VCaP (cell line): ENCODE measurements around the gene TMEM51.

Experiments used
- H3K27ac ChIP-seq: fragments of 450-650 bp; 2 replicates; pipeline ENCODE4 v1.5.1; 2017
- CTCF ChIP-seq: fragments of 450-650 bp; conservative IDR thresholded peaks from 2 replicates; pipeline ENCODE4 v1.5.1; 2017; ENCODE audit warnings: mild to moderate bottlenecking, moderate library complexity

The TMEM51 gene

GRCh38 chr1:15210651-15211375, 57.3 kb downstream of the TMEM51 start:
- TF ChIP-seq CTCF = no peak
- H3K27ac ChIP-seq = no peak overlapping the region

GRCh38 chr1:15211424-15211823, 57.9 kb downstream of the TMEM51 start:
- TF ChIP-seq CTCF = no peak
- no peak overlapping the region for H3K27ac ChIP-seq

GRCh38 chr1:15212216-15212953, 58.8 kb downstream of the TMEM51 start:
- H3K27ac ChIP-seq = no peak overlapping the region
- no peak for TF ChIP-seq CTCF

GRCh38 chr1:15212954-15213291, 59.4 kb downstream of the TMEM51 start:
- no peak overlapping the region for H3K27ac ChIP-seq
- no peak for TF ChIP-seq CTCF

GRCh38 chr1:15213341-15213821, 59.8 kb downstream of the TMEM51 start:
- no peak for TF ChIP-seq CTCF
- no peak overlapping the region for H3K27ac ChIP-seq

- H3K27ac ChIP-seq = no peak overlapping the region
- no peak for TF ChIP-seq CTCF
Measured at GRCh38 chr1:15214527-15214926, 61.0 kb downstream of the TMEM51 start.

GRCh38 chr1:15215116-15215515, 61.6 kb downstream of the TMEM51 start:
- TF ChIP-seq CTCF = no peak
- H3K27ac ChIP-seq = no peak overlapping the region
